ENCODE data around the gene NOP16.
A peak's percentile ranks its signal among the peaks of the same experiment; 100 is the strongest.

Gene NOP16

GRCh38 chr5:176406436-176407052 is 18.1 kb upstream of the NOP16 start:
- TF ChIP-seq CEBPB (IDR thresholded peaks at IDR 0.05) = no peak
- no peak for TF ChIP-seq CREB1 (IDR thresholded peaks at IDR 0.05; ENCODE audit: low read depth)

- TF ChIP-seq CREB1 (IDR thresholded peaks at IDR 0.05; ENCODE audit: low read depth) (no peak), EP300 (IDR thresholded peaks at IDR 0.05; ENCODE audit: borderline replicate concordance) (no peak), TCF12 (IDR thresholded peaks at IDR 0.05; ENCODE audit: low read depth) (no peak), FOXM1 (IDR thresholded peaks at IDR 0.05; ENCODE audit: borderline replicate concordance, low read depth) (no peak), USF1 (IDR thresholded peaks at IDR 0.05) (no peak), TAF1 (IDR thresholded peaks at IDR 0.05; ENCODE audit: low read depth) (no peak), RAD21 (IDR thresholded peaks at IDR 0.05; ENCODE audit: low read depth) (no peak), MAX (IDR thresholded peaks at IDR 0.05) (no peak), TEAD4 (IDR thresholded peaks at IDR 0.05) (no peak), YY1 (IDR thresholded peaks at IDR 0.05; ENCODE audit: low read depth) (no peak), NFIC (IDR thresholded peaks at IDR 0.05) (no peak), CEBPB (IDR thresholded peaks at IDR 0.05) (no peak), REST (IDR thresholded peaks at IDR 0.05; ENCODE audit: low read depth) (no peak), ZBTB7A (IDR thresholded peaks at IDR 0.05; ENCODE audit: low read depth) (no peak), EGR1 (IDR thresholded peaks at IDR 0.05) (no peak)
Observed at GRCh38 chr5:176405656-176406435, 17.4 kb upstream of the NOP16 start.

GRCh38 chr5:176401281-176402205 is 13.1 kb upstream of the NOP16 start:
- TF ChIP-seq MAX (IDR thresholded peaks at IDR 0.05) (no peak), TCF12 (IDR thresholded peaks at IDR 0.05; ENCODE audit: low read depth) (no peak), REST (IDR thresholded peaks at IDR 0.05; ENCODE audit: low read depth) (no peak), FOXM1 (IDR thresholded peaks at IDR 0.05; ENCODE audit: borderline replicate concordance, low read depth) (no peak), EP300 (IDR thresholded peaks at IDR 0.05; ENCODE audit: borderline replicate concordance) (no peak), CEBPB (IDR thresholded peaks at IDR 0.05) (no peak), NFIC (IDR thresholded peaks at IDR 0.05) (no peak), CREB1 (IDR thresholded peaks at IDR 0.05; ENCODE audit: low read depth) (no peak), TEAD4 (IDR thresholded peaks at IDR 0.05) (no peak), YY1 (IDR thresholded peaks at IDR 0.05; ENCODE audit: low read depth) (no peak), RAD21 (IDR thresholded peaks at IDR 0.05; ENCODE audit: low read depth) (no peak), USF1 (IDR thresholded peaks at IDR 0.05) (no peak), EGR1 (IDR thresholded peaks at IDR 0.05) (no peak), ZBTB7A (IDR thresholded peaks at IDR 0.05; ENCODE audit: low read depth) (no peak), TAF1 (IDR thresholded peaks at IDR 0.05; ENCODE audit: low read depth) (no peak)

- TF ChIP-seq YY1 (IDR thresholded peaks at IDR 0.05; ENCODE audit: low read depth) = no peak
- peak; percentile 40 for TF ChIP-seq TEAD4 (IDR thresholded peaks at IDR 0.05)
Observed at GRCh38 chr5:176400382-176401156, 12.2 kb upstream of the NOP16 start.
